B cell (primary cell): ENCODE results near the gene CCR5AS.

Experiments
- ATAC-seq: fragments of 200-7000 bp; cut with Tn5 transposase; one replicate; pipeline ENCODE4 v1.10.0; 2021; ENCODE audit warnings: low read depth, mild to moderate bottlenecking, moderate number of reproducible peaks, moderate library complexity
- CTCF ChIA-PET: fragments of 350-600 bp; sonication (Branson Sonifier 250); formaldehyde crosslinking; loops from one replicate; lab custom pipeline; 2021; ENCODE audit warnings: antibody characterized with exemption, inconsistent platforms; lab: Charles Lee
- POLR2A ChIA-PET: fragments of 350-600 bp; sonication (Branson Sonifier 250); formaldehyde crosslinking; loops from one replicate; lab custom pipeline; 2021; ENCODE audit warnings: antibody characterized with exemption; lab: Charles Lee
- DNase-seq: peaks from one replicate; pipeline ENCODE4 v3.0.0; 2013
- H2AFZ ChIP-seq: 2 replicates; pipeline ENCODE4 v1.6.1; 2012; ENCODE audit warnings: mild to moderate bottlenecking, low read depth, low read length; ENCODE audit not compliant: insufficient read depth, poor library complexity, severe bottlenecking
- H3K27ac ChIP-seq, 2 donors: 1 replicate in 1 of 2; 2 replicates in 1 of 2; pipeline ENCODE4 v1.5.1; 2012 to 2013; ENCODE audit warnings: low read length in 2 of 2, mild to moderate bottlenecking in 2 of 2, moderate library complexity in 1 of 2
- H3K27me3 ChIP-seq, 4 experiments: fragments of 200-600 bp in 1 of 4; sonication (generic) in 1 of 4; replicated peaks in 1 of 4; 1 replicate in 2 of 4; 2 replicates in 2 of 4; pipeline versions ENCODE4 v1.6.1 to v1.7.0; 2013 to 2016; ENCODE audit warnings: low read length in 3 of 4, mild to moderate bottlenecking in 2 of 4, mixed read lengths in 1 of 4, moderate library complexity in 1 of 4; ENCODE audit not compliant: insufficient read depth in 4 of 4, control insufficient read depth in 3 of 4; ENCODE audit errors: control extremely low read depth in 1 of 4
- H3K36me3 ChIP-seq, 2 experiments: replicated peaks in 1 of 2; 1 replicate in 1 of 2; 2 replicates in 1 of 2; pipeline versions ENCODE4 v1.6.1 to v1.7.1; 2013; ENCODE audit warnings: low read length in 1 of 2; ENCODE audit not compliant: insufficient read depth in 2 of 2, control insufficient read depth in 1 of 2; ENCODE audit errors: control extremely low read depth in 1 of 2, extremely low read depth in 1 of 2
- H3K4me1 ChIP-seq, 2 donors: fragments of 200-600 bp in 1 of 2; sonication (generic) in 1 of 2; 1 replicate in 1 of 2; 2 replicates in 1 of 2; pipeline versions ENCODE4 v1.5.1 to v1.6.1; 2013 to 2017; ENCODE audit warnings: low read length in 2 of 2; ENCODE audit not compliant: control insufficient read depth in 2 of 2, insufficient read depth in 2 of 2
- H3K4me2 ChIP-seq: replicated peaks from 2 replicates; pipeline ENCODE3; 2012; ENCODE audit warnings: mild to moderate bottlenecking, low read depth, low read length; ENCODE audit not compliant: poor library complexity, severe bottlenecking
- H3K4me3 ChIP-seq, 5 experiments: fragments of 200-600 bp in 1 of 5; sonication (generic) in 1 of 5; 1 replicate in 3 of 5; 2 replicates in 2 of 5; pipeline versions ENCODE4 v1.5.1 to v1.7.0; 2011 to 2016; ENCODE audit warnings: low read length in 4 of 5, mild to moderate bottlenecking in 4 of 5, low read depth in 2 of 5, control low read depth in 1 of 5, moderate library complexity in 1 of 5; ENCODE audit not compliant: insufficient read depth in 1 of 5; ENCODE audit errors: control extremely low read depth in 1 of 5, extremely low read depth in 1 of 5
- H3K79me2 ChIP-seq: fragments of 200-600 bp; sonication (generic); one replicate; pipeline ENCODE4 v1.6.0; 2016; ENCODE audit warnings: low read length; ENCODE audit not compliant: control insufficient read depth, insufficient read depth
- H3K9ac ChIP-seq: fragments of 200-600 bp; sonication (generic); 2 replicates; pipeline ENCODE4 v1.6.1; 2017; ENCODE audit warnings: mild to moderate bottlenecking, low read length, moderate library complexity
- H3K9me3 ChIP-seq, 3 donors: one replicate each; pipeline versions ENCODE4 v1.6.1 to v1.7.1; 2013; ENCODE audit warnings: low read length in 2 of 3; ENCODE audit not compliant: control insufficient read depth in 2 of 3, insufficient read depth in 1 of 3; ENCODE audit errors: control extremely low read depth in 1 of 3
- H4K20me1 ChIP-seq: 2 replicates; pipeline ENCODE4 v1.6.0; 2012; ENCODE audit warnings: mild to moderate bottlenecking, low read length; ENCODE audit not compliant: insufficient read depth, control insufficient read depth, poor library complexity, severe bottlenecking
- H3K27ac Mint-ChIP-seq: one replicate; pipeline ENCODE4 v1.8.0; 2021; ENCODE audit warnings: mixed read lengths
- H3K27me3 Mint-ChIP-seq: one replicate; pipeline ENCODE4 v1.8.0; 2021; ENCODE audit warnings: mixed read lengths
- H3K4me1 Mint-ChIP-seq: one replicate; pipeline ENCODE4 v1.8.0; 2021; ENCODE audit warnings: mixed read lengths
- H3K4me3 Mint-ChIP-seq: one replicate; pipeline ENCODE4 v1.8.0; 2021; ENCODE audit warnings: mixed read lengths
- H3K9me3 Mint-ChIP-seq: one replicate; pipeline ENCODE4 v1.8.0; 2022; ENCODE audit warnings: mixed read lengths; ENCODE audit not compliant: insufficient read depth
- EZH2 ChIP-seq: IDR thresholded peaks from 2 replicates; pipeline ENCODE4 v1.6.1; 2012; ENCODE audit warnings: borderline replicate concordance, low read depth, mild to moderate bottlenecking, moderate library complexity, low read length; ENCODE audit not compliant: insufficient read depth, poor library complexity, severe bottlenecking
- WGBS: methylation state at CpG from one replicate; pipeline ENCODE4 v1.1.5; 2013; ENCODE audit warnings: missing lambda C conversion rate; ENCODE audit not compliant: insufficient coverage; 5-methylcytosine and 5-hydroxymethylcytosine counted together
- intact Hi-C: fragments of 100-400 bp; cut with micrococcal nuclease; formaldehyde crosslinking; loops from one replicate; pipeline ENCODE4 v1.10.0; 2022
- TF ChIP-seq, protein P1 (sequence below): fragments of 200-600 bp; IDR thresholded peaks from one replicate; pipeline ENCODE4 v1.8.0; 2022; ENCODE audit warnings: antibody characterized with exemption, mild to moderate bottlenecking

The CCR5AS gene

DNA sequence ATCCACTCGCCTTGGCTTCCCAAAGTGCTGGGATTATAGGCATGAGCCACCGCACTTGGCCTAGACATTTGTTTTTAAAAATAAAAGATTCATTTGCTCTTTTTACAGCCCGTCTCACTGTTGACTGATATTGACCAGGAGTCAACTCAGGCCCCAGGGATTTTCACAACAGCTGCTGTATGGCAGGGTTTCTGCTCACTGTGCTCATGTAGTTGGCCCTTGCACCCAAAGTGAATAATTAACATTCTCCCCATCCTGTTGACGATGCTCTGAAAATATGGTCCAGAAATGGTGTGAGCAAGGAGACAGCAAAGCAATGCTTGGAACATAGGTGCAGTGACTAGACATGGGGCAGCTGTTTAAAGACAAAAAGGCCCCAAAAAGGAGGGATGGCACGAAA, 39.1 kb downstream of the CCR5AS start:
- POLR2A ChIA-PET: no interaction called here
- no peaks in the 10 kb centered on the region for H3K27me3 Mint-ChIP-seq
- intact Hi-C loops: loop anchor here (1.0 to 2.0 kb wide), 4 partner anchors 92 to 429 kb away; partner anchors contain the start of gene CCR1
- H3K4me3 Mint-ChIP-seq: no peak overlapping the region
- Histone ChIP-seq H3K27ac (no peak overlapping the region), H3K4me1 (peaks cover 12 to 20% of the 10 kb centered on the region in 2 donors), H3K9ac (no peak overlapping the region), H3K36me3 (no peaks in the 10 kb centered on the region), H3K27me3 (no peaks in the 10 kb centered on the region), H3K4me3 (no peak overlapping the region), H3K4me2 (no peak overlapping the region), H2AFZ (no peak overlapping the region), H4K20me1 (no peaks in the 10 kb centered on the region), H3K9me3 (no peaks in the 10 kb centered on the region), H3K79me2 (no peaks in the 10 kb centered on the region)
- CTCF ChIA-PET: interaction anchor here (0.7 to 13.1 kb wide), 34 partner anchors 8 to 429 kb away, joined by 3 to 233 read pairs (median 6); partner anchors contain the start of gene CCR1
- ATAC-seq (no peak), DNase-seq (no peak)
- H3K27ac Mint-ChIP-seq: no peak overlapping the region
- TF ChIP-seq EZH2: no peak
- TF ChIP-seq, protein P1, sequence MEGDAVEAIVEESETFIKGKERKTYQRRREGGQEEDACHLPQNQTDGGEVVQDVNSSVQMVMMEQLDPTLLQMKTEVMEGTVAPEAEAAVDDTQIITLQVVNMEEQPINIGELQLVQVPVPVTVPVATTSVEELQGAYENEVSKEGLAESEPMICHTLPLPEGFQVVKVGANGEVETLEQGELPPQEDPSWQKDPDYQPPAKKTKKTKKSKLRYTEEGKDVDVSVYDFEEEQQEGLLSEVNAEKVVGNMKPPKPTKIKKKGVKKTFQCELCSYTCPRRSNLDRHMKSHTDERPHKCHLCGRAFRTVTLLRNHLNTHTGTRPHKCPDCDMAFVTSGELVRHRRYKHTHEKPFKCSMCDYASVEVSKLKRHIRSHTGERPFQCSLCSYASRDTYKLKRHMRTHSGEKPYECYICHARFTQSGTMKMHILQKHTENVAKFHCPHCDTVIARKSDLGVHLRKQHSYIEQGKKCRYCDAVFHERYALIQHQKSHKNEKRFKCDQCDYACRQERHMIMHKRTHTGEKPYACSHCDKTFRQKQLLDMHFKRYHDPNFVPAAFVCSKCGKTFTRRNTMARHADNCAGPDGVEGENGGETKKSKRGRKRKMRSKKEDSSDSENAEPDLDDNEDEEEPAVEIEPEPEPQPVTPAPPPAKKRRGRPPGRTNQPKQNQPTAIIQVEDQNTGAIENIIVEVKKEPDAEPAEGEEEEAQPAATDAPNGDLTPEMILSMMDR: no peak
- H3K9me3 Mint-ChIP-seq: no peaks in the 10 kb centered on the region
- H3K4me1 Mint-ChIP-seq: peaks cover 33% of the 10 kb centered on the region
- WGBS: 94% methylated on average over 2 of the region's 5 CpGs

DNA sequence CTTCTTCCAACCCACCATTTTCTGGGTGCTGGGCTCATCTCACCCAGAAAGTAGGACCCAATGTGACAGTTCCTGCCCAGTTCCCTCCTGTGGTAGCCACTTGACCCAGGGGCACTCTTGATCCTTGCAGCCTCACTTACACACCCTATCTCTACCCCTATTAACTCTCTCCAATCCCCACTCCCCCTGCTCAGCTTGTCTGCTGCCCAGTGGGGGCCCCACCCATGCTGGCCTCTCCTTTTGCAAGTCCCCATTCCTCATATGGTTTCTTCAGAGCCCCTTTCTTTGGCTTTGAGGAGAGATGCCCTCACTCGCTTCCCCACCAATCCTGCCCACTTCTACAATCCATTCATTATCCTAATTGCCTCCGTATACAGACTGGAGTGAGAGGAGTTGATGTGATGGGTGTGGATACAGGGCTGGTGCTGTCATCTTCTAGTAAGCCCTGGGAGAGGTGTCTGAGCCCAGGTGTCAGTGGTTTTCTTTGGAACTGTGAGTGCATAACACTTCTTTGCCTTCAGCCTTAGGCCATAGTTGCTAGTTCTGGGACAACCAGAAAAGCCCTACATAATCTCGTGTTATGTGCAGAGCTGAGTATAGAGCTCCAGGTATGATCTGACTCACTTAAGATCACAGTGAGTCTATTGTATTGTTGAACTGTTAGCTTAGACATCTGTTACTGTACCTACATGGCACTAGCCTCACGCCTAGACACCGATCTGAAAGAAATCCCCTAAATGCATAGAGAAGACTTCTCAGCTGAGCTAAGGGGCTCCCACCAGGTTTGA, 40.9 kb downstream of the CCR5AS start:
- no peaks in the 10 kb centered on the region for H3K9me3 Mint-ChIP-seq
- no peak overlapping the region for H3K4me3 Mint-ChIP-seq
- TF ChIP-seq EZH2: no peak
- TF ChIP-seq, protein P1: no peak
- no peak for DNase-seq
- Histone ChIP-seq H4K20me1 (no peaks in the 10 kb centered on the region), H3K9me3 (no peaks in the 10 kb centered on the region), H3K27me3 (no peaks in the 10 kb centered on the region), H3K4me1 (peaks cover 19 to 36% of the 10 kb centered on the region in 2 donors), H3K4me2 (no peak overlapping the region), H3K9ac (no peak overlapping the region), H3K79me2 (no peaks in the 10 kb centered on the region), H3K4me3 (no peak overlapping the region), H2AFZ (no peak overlapping the region), H3K36me3 (no peaks in the 10 kb centered on the region), H3K27ac (no peak overlapping the region)
- H3K27ac Mint-ChIP-seq: no peak overlapping the region
- 100% methylated on average over 1 of the region's 5 CpGs for WGBS
- intact Hi-C loops: no loop called here
- ChIA-PET CTCF (interaction anchor here (0.8 to 13.1 kb wide), 6 partner anchors 12 to 283 kb away, joined by 3 to 233 read pairs (median 46); no protein-coding TSS in a partner anchor), POLR2A (no interaction called here)
- no peaks in the 10 kb centered on the region for H3K27me3 Mint-ChIP-seq
- H3K4me1 Mint-ChIP-seq: peaks cover 46% of the 10 kb centered on the region
- ATAC-seq: no peak
